Thymus (tissue), 11 donors: ENCODE measurements around the gene AFF1. TPM values are rescaled to one million over a fixed set of nuclear protein-coding genes. Genes with fewer than 3 reads are reported as not detected.
A peak's percentile ranks its signal among the peaks of the same experiment; 100 is the strongest.

Source experiments
- DNase-seq, 9 donors: peaks; one replicate each; pipeline ENCODE4 v3.0.0-alpha.2; 2013; ENCODE audit warnings: low spot score in 9 of 9, low read depth in 6 of 9, missing footprints in 1 of 9
- H3K27ac ChIP-seq, 2 donors: one replicate each; pipeline ENCODE4 v1.5.1; 2013; ENCODE audit warnings: control low read depth in 1 of 2, low read depth in 1 of 2, low read length in 1 of 2, mild to moderate bottlenecking in 1 of 2, moderate library complexity in 1 of 2
- H3K27me3 ChIP-seq, 2 donors: one replicate each; pipeline ENCODE4 v1.5.1; 2013; ENCODE audit warnings: low read length in 1 of 2; ENCODE audit not compliant: control insufficient read depth in 2 of 2, insufficient read depth in 1 of 2
- H3K36me3 ChIP-seq, 2 donors: one replicate each; pipeline ENCODE4 v1.5.1; 2013; ENCODE audit warnings: low read length in 1 of 2, mild to moderate bottlenecking in 1 of 2, moderate library complexity in 1 of 2; ENCODE audit not compliant: control insufficient read depth in 2 of 2, insufficient read depth in 2 of 2
- H3K4me1 ChIP-seq, 2 donors: one replicate each; pipeline ENCODE4 v1.5.1; 2013; ENCODE audit warnings: low read length in 2 of 2; ENCODE audit not compliant: control insufficient read depth in 2 of 2, insufficient read depth in 2 of 2
- H3K4me3 ChIP-seq, 2 donors: one replicate each; pipeline ENCODE4 v1.5.1; 2013; ENCODE audit warnings: low read length in 2 of 2, control low read depth in 1 of 2, mild to moderate bottlenecking in 1 of 2
- H3K9me3 ChIP-seq, 2 donors: one replicate each; pipeline ENCODE4 v1.5.1; 2013; ENCODE audit warnings: low read length in 1 of 2, mild to moderate bottlenecking in 1 of 2; ENCODE audit not compliant: control insufficient read depth in 2 of 2, insufficient read depth in 1 of 2
- WGBS: extraction: QIAGEN DNeasy Blood & Tissue Kit; methylation state at CpG from one replicate; pipeline ENCODE4 v1.1.7; 2013; 5-methylcytosine and 5-hydroxymethylcytosine counted together
- polyA plus RNA-seq: library from polyadenylated mRNA; stranded (reverse); fragments of 200-250 nt; gene quantifications from one replicate; pipeline ENCODE4 v1.2.3, GENCODE V29; 2013
- total RNA-seq: library from RNA; stranded (reverse); fragments of 120-200 nt; gene quantifications from one replicate; pipeline ENCODE4 v1.2.4, GENCODE V29; 2013
- donor health status: healthy.

Gene AFF1
- total and polyA plus RNA-seq, 2 donors, result 12.3 to 13.3 TPM

- Histone ChIP-seq H3K27ac (no peak overlapping the region), H3K4me1 (no peaks in the 10 kb centered on the region)
- 76% methylated on average over 8 of the region's 8 CpGs for WGBS
Measured at GRCh38 chr4:87088186-87088585, 153.4 kb downstream of the AFF1 start.

GRCh38 chr4:87089368-87089767 is 154.6 kb downstream of the AFF1 start:
- no peak for DNase-seq
- Histone ChIP-seq H3K27ac (no peak overlapping the region), H3K4me1 (no peaks in the 10 kb centered on the region), H3K9me3 (no peaks in the 10 kb centered on the region), H3K36me3 (peaks cover 7 to 44% of the 10 kb centered on the region in 2 donors), H3K27me3 (no peaks in the 10 kb centered on the region), H3K4me3 (no peak overlapping the region)
- WGBS, result 79% methylated on average over 3 of the region's 3 CpGs

More at GRCh38 chr4:87088186-87088585, 153.4 kb downstream of the AFF1 start:
- H3K36me3 ChIP-seq, result peaks cover 4 to 39% of the 10 kb centered on the region in 2 donors
- H3K9me3 ChIP-seq, result no peaks in the 10 kb centered on the region
- no peak overlapping the region for H3K4me3 ChIP-seq
- peak in 1 of 9 donors; percentile 24 for DNase-seq
- H3K27me3 ChIP-seq, result no peaks in the 10 kb centered on the region

GRCh38 chr4:87090305-87090704 is 155.5 kb downstream of the AFF1 start:
- Histone ChIP-seq H3K4me1 (no peaks in the 10 kb centered on the region), H3K27ac (no peak overlapping the region), H3K9me3 (no peaks in the 10 kb centered on the region), H3K4me3 (no peak overlapping the region), H3K27me3 (no peaks in the 10 kb centered on the region), H3K36me3 (peaks cover 7 to 45% of the 10 kb centered on the region in 2 donors)
- over 99% methylated on average over 3 of the region's 3 CpGs for WGBS
- no peak for DNase-seq

- Histone ChIP-seq H3K4me1 (no peaks in the 10 kb centered on the region), H3K9me3 (no peaks in the 10 kb centered on the region), H3K4me3 (no peak overlapping the region), H3K27me3 (no peaks in the 10 kb centered on the region), H3K36me3 (peaks cover 7 to 34% of the 10 kb centered on the region in 2 donors), H3K27ac (peak overlapping the region in 1 of 2 donors; percentile 42)
- WGBS, result 22% methylated on average over 4 of the region's 4 CpGs
- peak in 1 of 9 donors; percentile 17 for DNase-seq
Measured at GRCh38 chr4:87092389-87093141, 157.8 kb downstream of the AFF1 start.

- H3K27me3 ChIP-seq, result no peaks in the 10 kb centered on the region
- H3K4me1 ChIP-seq, result no peaks in the 10 kb centered on the region
- H3K9me3 ChIP-seq, result no peaks in the 10 kb centered on the region
- DNase-seq, result peak; percentile 37 to 74 (median 49)
- no peak overlapping the region for H3K4me3 ChIP-seq
- H3K27ac ChIP-seq, result peak overlapping the region in 1 of 2 donors; percentile 31
- 44% methylated on average over 4 of the region's 4 CpGs for WGBS
- peaks cover 7 to 35% of the 10 kb centered on the region in 2 donors for H3K36me3 ChIP-seq
Measured at GRCh38 chr4:87093443-87094123, 158.8 kb downstream of the AFF1 start.

- Histone ChIP-seq H3K27ac (no peak overlapping the region), H3K4me3 (no peak overlapping the region), H3K36me3 (peaks cover 16 to 27% of the 10 kb centered on the region in 2 donors), H3K9me3 (no peaks in the 10 kb centered on the region), H3K27me3 (no peaks in the 10 kb centered on the region), H3K4me1 (no peaks in the 10 kb centered on the region)
- no peak for DNase-seq
- WGBS, result 90% methylated on average over 4 of the region's 4 CpGs
Measured at GRCh38 chr4:87097075-87097474, 162.3 kb downstream of the AFF1 start.

- peaks cover 10 to 13% of the 10 kb centered on the region in 2 donors for H3K36me3 ChIP-seq
- no peaks in the 10 kb centered on the region for H3K27me3 ChIP-seq
- H3K4me1 ChIP-seq, result no peaks in the 10 kb centered on the region
- no peak for DNase-seq
- H3K4me3 ChIP-seq, result no peak overlapping the region
- H3K27ac ChIP-seq, result no peak overlapping the region
- WGBS, result 100% methylated on average over 1 of the region's 1 CpG
- no peaks in the 10 kb centered on the region for H3K9me3 ChIP-seq
Measured at GRCh38 chr4:87100168-87100567, 165.4 kb downstream of the AFF1 start.

- Histone ChIP-seq H3K27ac (no peak overlapping the region), H3K4me3 (no peak overlapping the region), H3K4me1 (no peaks in the 10 kb centered on the region), H3K36me3 (peaks cover 19 to 21% of the 10 kb centered on the region in 2 donors), H3K9me3 (no peaks in the 10 kb centered on the region), H3K27me3 (no peaks in the 10 kb centered on the region)
- no peak for DNase-seq
- WGBS, result 90% methylated on average over 7 of the region's 7 CpGs
Measured at GRCh38 chr4:87101543-87102199, 166.9 kb downstream of the AFF1 start.

- Histone ChIP-seq H3K27me3 (no peaks in the 10 kb centered on the region), H3K4me3 (no peak overlapping the region), H3K4me1 (no peaks in the 10 kb centered on the region), H3K27ac (no peak overlapping the region), H3K36me3 (peaks cover 21 to 29% of the 10 kb centered on the region in 2 donors), H3K9me3 (no peaks in the 10 kb centered on the region)
- WGBS, result 94% methylated on average over 1 of the region's 1 CpG
- no peak for DNase-seq
Measured at GRCh38 chr4:87103086-87103485, 168.3 kb downstream of the AFF1 start.
